CD4-positive, alpha-beta T cell treated with Interleukin-4 for 1 hour (primary cell): ENCODE data around the gene EXOC3L4.

Source experiments
- DNase-seq, 2 donors: peaks; one replicate each; pipeline ENCODE4 v3.0.0-alpha.2; 2020 to 2022

EXOC3L4 gene

DNA sequence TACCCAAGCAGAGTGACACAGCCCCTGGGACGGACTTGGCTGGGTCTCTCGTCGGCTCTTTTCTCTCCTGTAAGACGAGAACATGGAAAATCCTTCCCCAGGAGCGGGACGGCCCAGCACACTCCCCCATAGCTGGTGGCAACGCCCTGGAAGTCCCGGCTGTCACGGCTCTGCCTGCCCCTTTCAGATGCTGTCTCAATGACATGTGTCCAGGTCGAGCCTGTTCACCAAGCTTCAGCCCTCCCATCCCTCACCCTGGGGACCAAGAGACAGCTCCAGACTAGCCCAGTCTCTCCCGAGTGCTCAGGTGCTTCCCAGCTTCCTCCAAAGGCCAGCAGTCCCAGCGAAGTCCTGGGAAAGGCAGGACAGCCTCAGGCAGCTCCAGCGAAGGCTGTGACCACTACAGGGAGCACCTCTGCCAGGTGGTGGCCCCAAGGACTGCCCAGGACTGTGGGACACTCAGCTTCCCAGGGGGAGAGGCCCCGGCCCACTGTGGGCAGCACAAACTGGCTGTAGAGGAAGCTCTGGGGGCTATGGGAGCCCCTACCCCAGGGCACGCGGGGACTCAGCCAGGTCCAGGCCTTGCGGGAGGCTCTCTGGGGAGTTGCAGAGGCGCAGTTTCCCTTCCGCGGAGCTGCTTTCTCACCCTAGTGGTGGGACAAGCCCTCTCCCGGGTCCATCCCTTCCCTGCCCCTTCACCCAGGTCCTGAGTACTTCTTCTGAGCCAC lies 62.3 kb downstream of the EXOC3L4 start:
- DNase-seq: no peak

DNA sequence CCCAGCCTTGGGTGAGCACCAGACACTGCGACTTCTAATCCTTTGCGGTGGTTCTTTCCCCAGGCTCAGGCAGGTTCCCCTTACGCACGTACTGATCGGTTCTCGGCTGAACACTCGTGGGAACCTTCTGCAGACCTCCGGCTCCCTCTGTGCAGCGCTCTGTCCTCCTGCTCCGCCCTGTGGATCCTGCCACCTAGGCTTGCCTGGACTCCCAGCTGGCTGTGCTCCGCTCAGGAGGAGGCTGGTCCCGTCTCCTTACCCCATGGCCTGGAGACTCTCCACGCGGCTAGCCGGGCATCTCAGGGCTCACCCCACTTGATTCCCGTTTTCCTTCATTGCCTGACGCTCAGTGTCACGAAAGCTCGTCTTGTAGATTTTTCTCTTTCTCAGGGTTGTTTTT lies 63.4 kb downstream of the EXOC3L4 start:
- no peak for DNase-seq

DNA sequence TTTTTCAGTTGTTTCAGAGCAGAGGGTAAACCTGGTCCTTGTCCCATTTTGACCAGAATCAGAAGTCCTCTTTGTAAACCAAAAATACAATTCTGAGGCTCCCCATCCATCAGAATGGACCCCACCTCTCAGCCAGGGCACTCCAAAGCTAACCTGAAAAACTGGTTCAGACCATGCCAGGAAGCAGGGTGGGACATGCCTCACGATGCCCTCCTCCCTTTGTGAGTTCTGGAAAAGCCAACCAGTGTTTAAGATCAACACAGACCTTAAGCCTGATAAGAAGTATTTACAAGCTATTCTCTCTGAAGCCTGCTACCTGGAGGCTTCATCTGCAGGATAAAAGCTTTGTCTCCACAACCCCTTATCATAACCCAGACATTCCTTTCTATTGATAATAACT lies 64.2 kb downstream of the EXOC3L4 start:
- DNase-seq: no peak
